Fibroblast of villous mesenchyme (primary cell): ENCODE results near the gene SMARCB1. TPM values are rescaled to one million over a fixed set of nuclear protein-coding genes. Genes with fewer than 3 reads are reported as not detected.

Experiments
- DNase-seq: peaks from one replicate; pipeline ENCODE4 v3.0.0-alpha.2; 2010; ENCODE audit warnings: low read depth
- H3K4me3 ChIP-seq: 2 replicates; pipeline ENCODE4 v1.5.1; 2011; ENCODE audit warnings: low read depth, mild to moderate bottlenecking, low read length
- total RNA-seq: library from RNA; depleted of rRNA; stranded (reverse); fragments of >200 nt; gene quantifications from 2 replicates; pipeline ENCODE4 v1.2.3, GENCODE V29; 2012
- TF ChIP-seq, protein P1 (sequence below): IDR thresholded peaks from 2 replicates; pipeline ENCODE4 v1.5.1; 2012; ENCODE audit warnings: low read depth, mild to moderate bottlenecking, low read length; ENCODE audit not compliant: insufficient read depth

The SMARCB1 gene
- total RNA-seq, 1 donor: 61.7 TPM

DNA sequence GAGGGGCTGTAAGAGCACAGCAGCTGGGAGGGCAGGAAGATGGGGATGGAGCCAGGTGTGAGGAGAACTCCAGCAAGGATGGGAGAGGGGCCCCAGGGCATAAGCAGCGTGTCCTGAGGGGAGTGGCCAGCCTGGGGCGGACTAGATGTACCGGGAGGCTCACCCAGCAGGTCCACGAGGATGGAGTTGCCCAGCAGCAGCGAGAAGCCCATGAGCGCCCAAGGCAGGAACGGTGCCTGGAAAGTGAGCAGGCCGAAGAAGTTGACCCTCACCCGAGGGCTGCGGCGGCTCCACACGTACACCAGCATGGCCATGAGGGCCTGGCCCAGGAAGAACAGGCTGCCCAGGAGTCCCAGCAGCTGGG, 50.7 kb downstream of the SMARCB1 start:
- TF ChIP-seq, protein P1, sequence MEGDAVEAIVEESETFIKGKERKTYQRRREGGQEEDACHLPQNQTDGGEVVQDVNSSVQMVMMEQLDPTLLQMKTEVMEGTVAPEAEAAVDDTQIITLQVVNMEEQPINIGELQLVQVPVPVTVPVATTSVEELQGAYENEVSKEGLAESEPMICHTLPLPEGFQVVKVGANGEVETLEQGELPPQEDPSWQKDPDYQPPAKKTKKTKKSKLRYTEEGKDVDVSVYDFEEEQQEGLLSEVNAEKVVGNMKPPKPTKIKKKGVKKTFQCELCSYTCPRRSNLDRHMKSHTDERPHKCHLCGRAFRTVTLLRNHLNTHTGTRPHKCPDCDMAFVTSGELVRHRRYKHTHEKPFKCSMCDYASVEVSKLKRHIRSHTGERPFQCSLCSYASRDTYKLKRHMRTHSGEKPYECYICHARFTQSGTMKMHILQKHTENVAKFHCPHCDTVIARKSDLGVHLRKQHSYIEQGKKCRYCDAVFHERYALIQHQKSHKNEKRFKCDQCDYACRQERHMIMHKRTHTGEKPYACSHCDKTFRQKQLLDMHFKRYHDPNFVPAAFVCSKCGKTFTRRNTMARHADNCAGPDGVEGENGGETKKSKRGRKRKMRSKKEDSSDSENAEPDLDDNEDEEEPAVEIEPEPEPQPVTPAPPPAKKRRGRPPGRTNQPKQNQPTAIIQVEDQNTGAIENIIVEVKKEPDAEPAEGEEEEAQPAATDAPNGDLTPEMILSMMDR: no peak
- DNase-seq: no peak
- no peak overlapping the region for H3K4me3 ChIP-seq

DNA sequence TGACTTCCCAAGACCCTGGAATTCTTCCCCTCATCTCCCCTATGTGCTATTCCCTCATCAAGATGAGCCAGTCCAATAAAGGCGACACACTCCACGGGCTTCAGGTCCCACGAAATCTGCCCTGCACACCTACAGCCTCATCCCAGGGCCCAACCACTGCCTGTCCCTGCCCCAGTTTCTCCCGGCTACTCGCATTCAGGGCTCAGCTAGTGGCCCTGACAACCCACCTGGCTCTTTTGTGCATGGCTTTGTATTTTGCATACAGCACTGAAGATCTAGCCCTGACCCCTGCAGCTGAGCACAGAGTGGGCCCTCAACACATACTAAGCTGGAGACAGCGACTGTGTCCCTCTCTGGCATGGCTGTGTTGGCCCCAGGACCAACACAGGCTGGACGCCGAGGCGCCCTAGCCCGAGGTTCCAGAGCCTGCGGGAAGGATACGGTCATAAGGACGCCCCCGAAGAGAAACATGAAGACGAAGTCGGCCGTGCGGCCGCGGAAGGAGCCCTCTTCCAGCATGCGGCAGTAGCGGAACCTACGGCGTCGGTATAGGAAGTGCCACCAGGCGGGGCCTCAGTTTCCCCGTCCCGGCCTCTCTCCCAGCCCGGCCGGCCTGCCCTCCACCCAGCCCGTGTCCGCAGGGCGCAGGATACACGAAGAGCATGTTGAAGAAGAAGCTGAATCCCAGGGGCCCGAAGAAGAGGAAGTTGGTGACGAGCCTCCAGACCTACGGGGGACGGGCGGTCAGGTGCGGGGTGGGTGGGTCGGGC, 51.3 kb downstream of the SMARCB1 start:
- H3K4me3 ChIP-seq: peak overlapping the region; percentile 55
- no peak for DNase-seq
- TF ChIP-seq, protein P1: no peak

DNA sequence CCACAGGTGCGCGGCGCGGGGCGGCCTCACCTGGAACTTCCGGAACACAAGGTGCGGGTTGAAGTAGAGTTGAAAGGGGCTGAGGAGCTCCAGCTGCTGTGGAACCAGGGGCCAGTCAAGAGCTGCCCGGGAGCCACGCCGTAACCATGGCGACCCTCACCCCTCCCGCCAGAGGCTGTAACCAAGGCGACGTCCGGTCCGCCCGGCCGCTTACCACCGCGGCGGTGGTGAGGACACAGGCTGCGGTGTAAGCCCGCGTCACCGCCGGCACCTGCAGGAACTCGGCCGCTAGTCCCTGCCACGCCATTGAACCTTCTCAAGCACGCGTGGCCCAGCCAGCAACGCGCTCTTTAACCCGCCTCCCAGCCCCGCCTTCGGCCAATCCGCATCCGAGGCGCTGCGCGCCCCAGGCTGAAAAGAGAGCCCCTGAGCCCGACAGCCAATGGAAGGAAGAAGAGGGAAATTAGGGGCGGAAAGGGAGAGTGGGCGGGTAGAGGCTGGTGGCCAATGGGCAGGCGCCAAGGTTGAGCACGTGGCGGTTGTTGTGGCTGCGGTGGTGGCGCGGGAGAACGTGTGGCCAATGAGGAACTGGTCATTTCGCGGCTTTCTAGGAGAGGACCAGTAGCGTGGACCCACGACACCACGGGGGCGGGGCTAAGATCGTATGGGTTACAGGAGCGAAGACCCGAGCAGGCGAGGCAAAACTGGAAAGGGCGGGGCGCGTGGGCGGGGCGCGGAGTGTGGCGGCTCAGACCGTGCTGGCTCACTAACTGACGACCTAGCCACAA, 52.1 kb downstream of the SMARCB1 start, which contains the start of gene DERL3:
TSS of gene DERL3 (minus strand) at position 326 of the 788 bp plus-strand sequence. CDS start at position 307, 19 bp downstream.
- peak; percentile 98 for DNase-seq
- peak within 1 kb of the TSS; percentile 55 for H3K4me3 ChIP-seq
- TF ChIP-seq, protein P1: no peak

DNA sequence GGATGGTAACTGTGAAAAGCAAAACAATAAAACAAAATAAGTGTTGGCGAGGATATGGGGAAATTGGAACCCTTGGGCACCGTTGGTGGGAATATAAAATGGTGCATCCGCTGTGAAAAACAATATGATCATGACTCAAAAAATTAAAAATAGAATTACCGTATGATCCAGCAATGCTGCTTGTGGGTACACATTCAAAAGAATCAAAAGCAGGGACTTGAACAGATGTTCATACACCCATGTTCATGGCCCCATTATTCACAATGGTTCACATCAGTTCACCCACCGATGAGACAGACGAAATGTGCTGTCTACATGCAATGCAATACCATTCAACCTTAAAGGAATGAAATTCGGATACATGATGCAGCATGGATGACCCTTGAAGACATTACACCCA, 53.3 kb downstream of the SMARCB1 start:
- TF ChIP-seq, protein P1: no peak
- no peak overlapping the region for H3K4me3 ChIP-seq
- no peak for DNase-seq

DNA sequence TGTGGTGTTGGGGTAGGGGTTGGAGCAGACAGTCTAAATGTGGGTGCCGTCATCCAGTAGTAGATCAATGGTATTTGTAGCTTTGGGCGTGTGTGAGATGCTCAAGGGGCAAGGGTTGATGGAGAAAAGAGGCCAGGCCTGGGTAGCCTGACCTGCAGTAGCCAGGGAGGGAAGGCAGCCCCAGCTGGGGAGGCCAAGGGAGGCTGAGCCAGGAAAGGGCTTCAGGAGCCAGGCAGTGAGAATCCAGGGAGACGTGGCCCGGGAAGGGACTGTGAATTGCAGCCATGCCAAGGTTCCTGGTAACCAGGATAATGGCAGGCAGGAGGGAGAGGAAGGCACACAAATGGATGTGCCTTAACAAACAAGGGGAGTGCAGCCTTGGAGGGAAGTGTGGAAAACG, 54.5 kb downstream of the SMARCB1 start:
- DNase-seq: no peak
- no peak overlapping the region for H3K4me3 ChIP-seq
- TF ChIP-seq, protein P1: no peak

DNA sequence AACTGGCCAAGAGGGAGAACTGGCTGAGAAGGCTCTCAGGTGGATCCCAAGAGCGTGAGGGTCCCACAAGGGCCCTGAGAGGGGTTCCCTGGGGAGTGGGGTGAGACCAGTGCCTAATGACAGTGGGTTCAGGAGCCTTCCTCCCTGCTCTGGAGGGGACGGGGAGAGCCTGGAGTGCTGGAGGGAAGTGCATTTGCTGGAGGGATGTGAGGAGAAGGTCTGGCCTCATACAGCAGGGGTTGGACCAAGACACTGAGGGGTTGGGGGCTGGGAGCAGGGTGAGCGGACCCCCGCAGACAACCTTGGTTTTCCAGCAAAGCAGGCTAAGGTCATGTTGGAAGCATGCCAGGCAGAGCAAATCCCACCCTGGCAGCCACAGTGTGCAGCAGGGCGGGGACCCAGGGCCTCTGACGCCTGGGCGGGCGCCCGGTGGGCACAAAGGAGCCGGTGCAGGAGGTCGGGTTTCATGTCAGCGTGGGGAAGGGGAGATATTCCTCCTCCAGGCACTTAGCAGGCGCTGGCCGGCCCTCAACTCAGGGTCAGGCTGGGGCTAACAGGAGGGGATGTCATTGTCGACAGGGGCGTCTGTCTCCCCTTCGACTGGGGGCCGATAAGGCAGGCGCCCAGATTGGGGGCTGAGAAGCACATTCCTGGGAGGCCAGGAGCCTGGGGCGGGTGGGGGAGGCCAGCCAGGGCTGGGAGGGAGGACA, 55.1 kb downstream of the SMARCB1 start:
- TF ChIP-seq, protein P1: no peak

More for the DNA sequence above, 55.1 kb downstream of the SMARCB1 start:
- DNase-seq: no peak
- H3K4me3 ChIP-seq: no peak overlapping the region
